Trophoblast cell (in vitro differentiated cells and primary cell): ENCODE data around the gene RAP1GDS1.

Source experiments
- DNase-seq, 2 donors: peaks; one replicate each; pipeline ENCODE4 v3.0.0-alpha.2; 2016
- H2AFZ ChIP-seq: 2 replicates; pipeline ENCODE4 v1.6.1; 2013; ENCODE audit warnings: low read length, moderate library complexity, mild to moderate bottlenecking; ENCODE audit not compliant: insufficient read depth, poor library complexity
- H2AK5ac ChIP-seq: 2 replicates; pipeline ENCODE4 v1.6.1; 2013; ENCODE audit warnings: mild to moderate bottlenecking, low read length
- H2BK120ac ChIP-seq: 2 replicates; pipeline ENCODE4 v1.6.1; 2013; ENCODE audit warnings: low read length, mild to moderate bottlenecking, moderate library complexity; ENCODE audit not compliant: insufficient read depth, poor library complexity
- H2BK12ac ChIP-seq: 2 replicates; pipeline ENCODE4 v1.6.1; 2013; ENCODE audit warnings: mild to moderate bottlenecking, low read length, moderate library complexity
- H2BK5ac ChIP-seq: 2 replicates; pipeline ENCODE4 v1.6.1; 2013; ENCODE audit warnings: low read length, low read depth, moderate library complexity, mild to moderate bottlenecking; ENCODE audit not compliant: poor library complexity
- H3K14ac ChIP-seq: 2 replicates; pipeline ENCODE4 v1.6.1; 2013; ENCODE audit warnings: mild to moderate bottlenecking, low read length
- H3K18ac ChIP-seq: 2 replicates; pipeline ENCODE4 v1.6.1; 2013; ENCODE audit warnings: mild to moderate bottlenecking, low read length
- H3K23ac ChIP-seq: 2 replicates; pipeline ENCODE4 v1.6.1; 2013; ENCODE audit warnings: low read length
- H3K27ac ChIP-seq: 2 replicates; pipeline ENCODE4 v1.5.1; 2013; ENCODE audit warnings: low read depth, mild to moderate bottlenecking, inconsistent platforms, low read length, moderate library complexity
- H3K27me3 ChIP-seq: 2 replicates; pipeline ENCODE4 v1.6.1; 2013; ENCODE audit warnings: inconsistent platforms, mild to moderate bottlenecking, low read length, moderate library complexity; ENCODE audit not compliant: insufficient read depth
- H3K36me3 ChIP-seq, 2 experiments: 1 replicate in 1 of 2; 2 replicates in 1 of 2; pipeline ENCODE4 v1.6.1; 2013; ENCODE audit warnings: low read length in 2 of 2, mild to moderate bottlenecking in 2 of 2, moderate library complexity in 1 of 2; ENCODE audit not compliant: insufficient read depth in 2 of 2, control insufficient read depth in 1 of 2
- H3K4ac ChIP-seq: 2 replicates; pipeline ENCODE4 v1.6.1; 2013; ENCODE audit warnings: low read depth, mild to moderate bottlenecking, low read length, moderate library complexity
- H3K4me1 ChIP-seq, 2 experiments: 1 replicate in 1 of 2; 2 replicates in 1 of 2; pipeline ENCODE4 v1.6.1; 2013; ENCODE audit warnings: low read length in 2 of 2, mild to moderate bottlenecking in 2 of 2, moderate library complexity in 1 of 2; ENCODE audit not compliant: insufficient read depth in 2 of 2, control insufficient read depth in 1 of 2
- H3K4me2 ChIP-seq: 2 replicates; pipeline ENCODE4 v1.6.1; 2013; ENCODE audit warnings: inconsistent platforms, mild to moderate bottlenecking, low read length, moderate library complexity
- H3K4me3 ChIP-seq: 2 replicates; pipeline ENCODE4 v1.5.1; 2013; ENCODE audit warnings: mild to moderate bottlenecking, low read depth, low read length, inconsistent platforms
- H3K79me1 ChIP-seq: one replicate; pipeline ENCODE4 v1.6.1; 2013; ENCODE audit warnings: low read length
- H3K79me2 ChIP-seq: 2 replicates; pipeline ENCODE4 v1.6.1; 2013; ENCODE audit warnings: low read length, mild to moderate bottlenecking; ENCODE audit not compliant: control insufficient read depth, insufficient read depth, poor library complexity
- H3K9ac ChIP-seq: 2 replicates; pipeline ENCODE4 v1.6.1; 2013; ENCODE audit warnings: mild to moderate bottlenecking, low read length
- H3K9me3 ChIP-seq: 2 replicates; pipeline ENCODE4 v1.6.1; 2013; ENCODE audit warnings: low read depth, mild to moderate bottlenecking, control low read depth, inconsistent platforms, low read length; ENCODE audit not compliant: insufficient read depth
- H4K12ac ChIP-seq: 2 replicates; pipeline ENCODE4 v1.6.1; 2013; ENCODE audit warnings: low read depth, mild to moderate bottlenecking, low read length, moderate library complexity
- H4K8ac ChIP-seq: 2 replicates; pipeline ENCODE4 v1.6.1; 2013; ENCODE audit warnings: low read depth, mild to moderate bottlenecking, low read length, moderate library complexity
- H4K91ac ChIP-seq: one replicate; pipeline ENCODE4 v1.6.1; 2013; ENCODE audit warnings: low read depth, mild to moderate bottlenecking, low read length, moderate library complexity
- WGBS: extraction: QIAGEN DNeasy Blood & Tissue Kit; methylation state at CpG from one replicate; pipeline ENCODE4 v1.1.7; 2013; ENCODE audit warnings: missing lambda C conversion rate; ENCODE audit not compliant: insufficient read length, insufficient coverage; ENCODE audit errors: extremely low coverage; 5-methylcytosine and 5-hydroxymethylcytosine counted together

RAP1GDS1 gene

GRCh38 chr4:98275145-98275544 lies 14.0 kb downstream of the RAP1GDS1 start:
- no peak for DNase-seq
- no peak overlapping the region for H2BK12ac ChIP-seq
- no peak overlapping the region for H2BK5ac ChIP-seq
- no peak overlapping the region for H2AK5ac ChIP-seq
- H4K12ac ChIP-seq: no peak overlapping the region
- H3K23ac ChIP-seq: no peak overlapping the region
- H4K91ac ChIP-seq: no peak overlapping the region
- H3K27ac ChIP-seq: no peak overlapping the region
- no peak overlapping the region for H4K8ac ChIP-seq
- no peak overlapping the region for H3K4me3 ChIP-seq
- H3K4me2 ChIP-seq: no peak overlapping the region
- peaks cover 2% of the 10 kb centered on the region for H3K9me3 ChIP-seq
- no peaks in the 10 kb centered on the region for H3K4me1 ChIP-seq
- no peaks in the 10 kb centered on the region for H3K27me3 ChIP-seq
- WGBS: no CpG with 5 or more reads among the region's 2 CpGs
- no peak overlapping the region for H3K9ac ChIP-seq
- no peaks in the 10 kb centered on the region for H3K36me3 ChIP-seq
- no peaks in the 10 kb centered on the region for H3K79me1 ChIP-seq
- H2BK120ac ChIP-seq: no peak overlapping the region
- H3K4ac ChIP-seq: no peak overlapping the region
- no peaks in the 10 kb centered on the region for H3K79me2 ChIP-seq
- H3K14ac ChIP-seq: no peak overlapping the region
- no peak overlapping the region for H2AFZ ChIP-seq
- no peak overlapping the region for H3K18ac ChIP-seq

- Histone ChIP-seq H2BK120ac (no peak overlapping the region), H2AFZ (no peak overlapping the region), H3K9ac (no peak overlapping the region), H3K9me3 (no peaks in the 10 kb centered on the region), H3K23ac (no peak overlapping the region), H3K27me3 (no peaks in the 10 kb centered on the region), H3K18ac (no peak overlapping the region), H3K4me3 (no peak overlapping the region), H4K12ac (no peak overlapping the region), H3K14ac (no peak overlapping the region), H3K27ac (no peak overlapping the region), H3K4me1 (no peaks in the 10 kb centered on the region), H3K79me2 (peaks cover 3% of the 10 kb centered on the region), H4K91ac (no peak overlapping the region), H2BK5ac (no peak overlapping the region), H3K79me1 (no peaks in the 10 kb centered on the region), H2BK12ac (no peak overlapping the region), H3K36me3 (no peaks in the 10 kb centered on the region), H4K8ac (no peak overlapping the region), H3K4me2 (no peak overlapping the region), H2AK5ac (no peak overlapping the region), H3K4ac (no peak overlapping the region)
- WGBS: no CpG with 5 or more reads among the region's 3 CpGs
- DNase-seq: no peak
Observed at GRCh38 chr4:98283219-98284189, 22.3 kb downstream of the RAP1GDS1 start.

GRCh38 chr4:98284640-98285046 lies 23.5 kb downstream of the RAP1GDS1 start:
- Histone ChIP-seq H3K18ac (no peak overlapping the region), H4K8ac (no peak overlapping the region), H3K79me1 (no peaks in the 10 kb centered on the region), H3K9me3 (no peaks in the 10 kb centered on the region), H3K4me3 (no peak overlapping the region), H3K36me3 (no peaks in the 10 kb centered on the region), H4K91ac (no peak overlapping the region), H3K4me2 (no peak overlapping the region), H2BK12ac (no peak overlapping the region), H3K27ac (no peak overlapping the region), H4K12ac (no peak overlapping the region), H3K4me1 (no peaks in the 10 kb centered on the region), H2AFZ (no peak overlapping the region), H3K79me2 (peaks cover 3% of the 10 kb centered on the region), H2AK5ac (no peak overlapping the region), H3K27me3 (no peaks in the 10 kb centered on the region), H3K14ac (no peak overlapping the region), H3K9ac (no peak overlapping the region), H3K4ac (no peak overlapping the region), H2BK5ac (no peak overlapping the region), H2BK120ac (no peak overlapping the region), H3K23ac (no peak overlapping the region)
- no CpG with 5 or more reads among the region's 3 CpGs for WGBS
- DNase-seq: peak in 1 of 2 donors; percentile 45

GRCh38 chr4:98285676-98286075 lies 24.5 kb downstream of the RAP1GDS1 start:
- no peaks in the 10 kb centered on the region for H3K4me1 ChIP-seq

More at GRCh38 chr4:98285676-98286075, 24.5 kb downstream of the RAP1GDS1 start:
- no peak overlapping the region for H2AK5ac ChIP-seq
- H4K91ac ChIP-seq: no peak overlapping the region
- no peaks in the 10 kb centered on the region for H3K27me3 ChIP-seq
- no peak overlapping the region for H3K23ac ChIP-seq
- no peak overlapping the region for H3K4me2 ChIP-seq
- H3K79me1 ChIP-seq: no peaks in the 10 kb centered on the region
- H3K18ac ChIP-seq: no peak overlapping the region
- H4K12ac ChIP-seq: no peak overlapping the region
- no CpG with 5 or more reads among the region's 3 CpGs for WGBS
- no peak overlapping the region for H2BK120ac ChIP-seq
- no peak overlapping the region for H3K9ac ChIP-seq
- H3K36me3 ChIP-seq: no peaks in the 10 kb centered on the region
- no peaks in the 10 kb centered on the region for H3K9me3 ChIP-seq
- no peak overlapping the region for H3K4me3 ChIP-seq
- no peak overlapping the region for H3K14ac ChIP-seq
- H3K27ac ChIP-seq: no peak overlapping the region
- H2BK12ac ChIP-seq: no peak overlapping the region
- H4K8ac ChIP-seq: no peak overlapping the region
- H2AFZ ChIP-seq: no peak overlapping the region
- peaks cover 3% of the 10 kb centered on the region for H3K79me2 ChIP-seq
- DNase-seq: no peak
- no peak overlapping the region for H2BK5ac ChIP-seq
- peak overlapping the region; percentile 62 for H3K4ac ChIP-seq
